GM19467 (cell line): ENCODE data around the gene ALDH4A1.

Source experiments
- ATAC-seq: cut with Tn5 transposase; IDR thresholded peaks from one replicate; pipeline ENCODE4 v1.9.1; 2021; ENCODE audit warnings: mild to moderate bottlenecking, moderate library complexity; ENCODE audit not compliant: unreplicated experiment

The ALDH4A1 gene

GRCh38 chr1:18922848-18923755 lies 20.7 kb upstream of the ALDH4A1 start:
- ATAC-seq, result no peak

DNA sequence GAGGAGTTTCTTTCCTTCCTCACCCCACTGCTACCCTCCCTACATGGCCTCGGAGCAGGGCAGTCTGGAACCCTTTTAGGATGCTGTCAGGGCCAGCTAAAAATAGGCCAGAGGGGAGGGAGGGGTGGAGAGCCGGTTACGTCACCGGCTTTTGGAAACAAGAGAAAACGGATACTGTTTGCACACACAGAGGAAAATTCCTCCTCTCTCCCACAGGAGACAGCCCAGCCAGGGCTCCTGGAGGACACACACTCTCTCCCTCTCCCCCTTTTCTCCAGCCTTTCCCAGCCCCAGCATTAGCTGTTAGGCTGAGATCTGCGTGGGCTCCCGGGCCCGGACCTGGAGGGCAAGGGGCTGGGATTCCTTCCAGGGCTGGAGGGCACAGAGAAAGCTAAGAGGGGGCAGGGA lies 20.0 kb upstream of the ALDH4A1 start:
- no peak for ATAC-seq

DNA sequence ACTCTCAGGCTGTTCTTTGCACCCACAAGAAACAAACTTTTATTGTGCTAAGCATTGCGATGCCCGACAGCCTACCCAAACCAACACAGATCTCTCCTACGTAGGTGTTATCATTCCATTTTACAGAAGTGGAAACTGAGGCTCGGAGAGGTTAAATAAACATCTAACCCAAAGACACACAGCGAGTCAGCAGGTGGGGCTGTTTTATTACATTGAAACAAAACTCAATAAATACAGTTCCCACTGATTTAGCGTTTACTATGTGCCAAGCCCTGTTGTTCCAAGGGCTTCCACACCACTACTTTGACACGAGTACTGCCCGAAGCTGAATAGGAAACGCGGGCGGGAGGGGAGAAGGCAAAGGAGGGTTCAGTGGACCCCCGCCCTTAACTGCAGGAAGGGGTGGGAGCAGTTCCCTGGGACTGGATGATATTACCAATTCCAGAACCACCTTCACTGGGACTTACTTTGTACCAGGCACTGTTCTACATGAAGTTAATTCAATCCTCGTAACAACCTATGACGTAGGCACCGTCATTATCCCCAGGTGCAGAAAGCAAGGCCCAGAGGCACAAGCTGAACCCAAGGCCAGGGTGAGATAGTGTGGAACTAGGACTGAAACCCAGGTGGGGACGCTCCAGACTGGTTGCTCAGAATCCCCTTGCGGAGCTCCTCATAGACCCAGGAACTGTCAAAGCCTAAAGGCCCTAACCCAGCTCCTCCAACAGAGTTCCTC lies 19.3 kb upstream of the ALDH4A1 start:
- no peak for ATAC-seq

GRCh38 chr1:18920931-18921330 lies 18.6 kb upstream of the ALDH4A1 start:
- no peak for ATAC-seq

GRCh38 chr1:18919956-18920355 lies 17.6 kb upstream of the ALDH4A1 start:
- ATAC-seq, result no peak

DNA sequence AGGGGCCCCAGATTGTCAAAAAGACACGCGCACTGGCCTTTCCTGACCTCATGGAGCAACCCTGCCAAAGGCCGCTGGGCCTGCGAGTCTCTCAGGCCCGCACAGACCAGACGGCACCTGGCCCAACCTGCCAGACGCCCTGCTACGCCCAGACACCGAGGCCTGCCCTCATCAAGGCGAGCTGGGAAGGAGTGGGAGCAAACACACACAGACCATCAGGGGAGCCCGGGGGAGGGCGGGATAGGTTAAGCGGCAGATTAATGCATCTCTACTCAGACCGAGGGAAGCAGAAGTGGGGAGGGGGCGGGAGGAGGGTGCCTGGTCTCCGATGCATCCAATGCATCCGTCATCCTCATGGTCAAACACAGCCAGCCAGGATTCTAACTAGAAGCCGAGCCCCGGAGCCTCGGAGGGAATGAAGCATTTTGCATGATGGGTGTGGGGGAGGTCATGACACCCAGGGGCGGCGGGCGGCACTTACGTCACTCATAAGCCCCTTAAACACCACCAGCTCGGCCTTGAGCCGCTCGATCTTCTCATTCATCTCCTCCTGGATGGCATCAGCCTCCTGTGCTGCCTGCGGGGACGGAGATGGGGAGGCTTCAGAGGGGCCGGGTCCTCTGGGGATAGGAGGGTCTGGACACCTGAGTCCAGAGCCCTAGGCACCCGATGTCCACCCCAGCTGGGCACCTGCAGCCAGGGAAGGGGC lies 17.0 kb upstream of the ALDH4A1 start:
- ATAC-seq, result no peak

DNA sequence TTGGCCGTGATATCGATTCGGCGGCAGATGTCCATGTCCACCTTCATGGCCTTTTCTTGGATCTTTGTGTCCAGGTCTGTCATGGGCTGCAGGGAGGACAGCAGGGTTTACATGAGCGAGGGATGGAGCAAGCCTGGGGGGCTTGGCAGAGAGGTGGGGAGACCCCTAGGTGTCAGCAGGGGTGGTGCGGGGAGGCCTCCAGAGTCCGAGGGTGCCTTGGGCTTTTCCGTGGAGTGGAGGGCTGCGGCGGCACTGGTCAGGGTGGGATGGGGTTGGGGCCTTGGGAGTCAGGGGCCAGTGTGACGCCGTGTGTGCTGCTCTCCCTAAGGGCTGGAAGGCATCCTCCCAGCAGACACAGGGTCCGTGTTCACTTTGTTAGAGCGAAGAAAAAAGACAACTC lies 16.1 kb upstream of the ALDH4A1 start:
- no peak for ATAC-seq

GRCh38 chr1:18917071-18917799 lies 14.9 kb upstream of the ALDH4A1 start:
- no peak for ATAC-seq

DNA sequence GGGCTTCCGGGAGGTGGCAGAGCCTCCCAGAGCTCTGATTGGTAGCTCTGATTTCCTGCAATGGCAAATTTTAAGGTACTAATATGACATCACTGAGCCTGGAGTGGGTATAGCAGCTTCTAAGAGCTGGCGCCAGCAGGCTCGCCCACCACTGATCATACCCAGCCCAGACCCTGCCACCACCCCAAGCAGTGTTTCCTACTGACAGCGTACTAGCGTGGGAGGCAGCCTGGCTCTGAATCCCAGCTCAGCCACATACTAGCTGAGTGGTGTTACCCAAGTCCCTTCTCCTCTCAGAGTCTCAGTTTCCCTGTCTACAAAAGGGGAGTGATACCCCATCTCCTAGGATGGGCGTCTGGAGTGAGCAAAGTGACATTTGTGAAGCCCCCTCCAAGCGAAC lies 13.0 kb upstream of the ALDH4A1 start:
- ATAC-seq, result no peak

GRCh38 chr1:18913065-18913835 lies 10.9 kb upstream of the ALDH4A1 start:
- ATAC-seq, result no peak

- no peak for ATAC-seq
These were observed 10.2 kb upstream of the ALDH4A1 start for GRCh38 chr1:18912550-18912949.

DNA sequence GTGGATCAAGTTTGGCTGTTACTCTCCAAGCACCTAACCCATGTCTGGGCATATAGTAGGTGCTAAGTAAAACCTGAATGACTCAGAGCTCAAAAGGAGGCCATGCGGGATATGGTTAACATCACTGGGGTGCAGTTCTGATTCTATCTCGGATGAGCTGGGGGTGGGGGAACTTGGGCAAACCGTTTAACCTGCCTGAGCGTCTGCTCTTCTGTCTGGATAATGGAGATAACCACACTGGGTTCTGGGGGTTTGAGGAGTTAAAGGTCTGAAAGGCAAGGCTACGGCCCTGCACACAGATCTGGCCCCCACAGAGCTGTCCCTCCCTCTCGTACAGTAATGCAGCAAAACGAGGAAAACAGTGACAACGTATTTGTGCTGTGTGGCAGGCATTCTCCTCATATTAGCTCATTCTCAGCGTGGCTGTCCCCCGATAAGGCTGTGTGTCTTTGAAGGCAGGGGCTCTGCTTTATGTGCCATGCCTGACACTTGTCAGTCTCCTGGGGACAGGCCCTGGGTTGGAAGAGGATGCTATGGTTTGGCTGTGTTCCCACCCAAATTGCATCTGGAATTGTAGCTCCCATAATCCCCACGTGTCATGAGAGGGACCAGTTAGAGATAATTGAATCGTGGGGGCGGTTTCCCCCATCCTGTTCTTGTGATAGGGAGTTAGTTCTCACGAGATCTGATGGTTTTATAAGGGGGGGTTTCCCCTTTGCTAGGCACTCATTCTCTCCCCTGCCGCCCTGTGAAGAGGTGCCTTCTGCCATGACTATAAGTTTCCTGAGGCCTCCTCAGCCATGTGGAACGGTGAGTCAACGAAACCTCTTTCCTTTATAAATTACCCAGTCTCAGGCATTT lies 6.8 kb upstream of the ALDH4A1 start:
- ATAC-seq, result no peak

GRCh38 chr1:18907917-18908845 lies 5.8 kb upstream of the ALDH4A1 start:
- ATAC-seq, result no peak

GRCh38 chr1:18907021-18907916 lies 4.9 kb upstream of the ALDH4A1 start:
- ATAC-seq, result no peak

DNA sequence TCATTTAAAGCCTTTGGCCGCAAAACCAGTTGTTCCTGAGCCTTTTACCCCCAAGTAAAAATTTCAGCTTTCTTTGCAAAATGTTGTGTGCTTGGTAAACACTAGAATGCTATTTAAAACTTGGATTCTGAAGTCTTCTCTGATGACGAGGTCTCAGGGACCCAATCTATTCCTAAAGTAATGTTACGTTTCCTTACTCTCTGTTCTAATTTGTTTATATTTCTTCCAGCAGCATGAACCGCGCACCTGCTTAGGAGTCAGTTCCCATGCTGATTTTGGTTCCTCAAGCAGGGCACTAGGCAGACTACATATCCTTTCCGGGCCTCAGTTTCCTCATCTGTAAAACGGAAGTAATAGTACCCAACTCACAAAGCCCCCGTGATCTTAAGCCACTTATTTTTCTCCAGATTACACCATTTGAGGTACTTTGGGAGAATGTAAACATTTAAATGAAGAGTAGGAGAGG lies 969 bp upstream of the ALDH4A1 start:
- no peak for ATAC-seq

GRCh38 chr1:18901952-18902522 lies 318 bp downstream of the ALDH4A1 start:
- no peak for ATAC-seq
